Measurements from ENCODE around the gene ZBTB46. TPM values are rescaled to one million over a fixed set of nuclear protein-coding genes. Genes with fewer than 3 reads are reported as not detected.

Gene ZBTB46
- total and polyA plus RNA-seq, 7 donors = 0.23 to 5.3 (median 3.6) TPM

GRCh38 chr20:63860325-63861051 is 29.4 kb upstream of the ZBTB46 start:
- Histone ChIP-seq H3K27me3 (peaks cover 12 to 37% (median 29%) of the 10 kb centered on the region in 3 donors), H3K27ac (no peak overlapping the region), H3K36me3 (peaks cover 0 to 16% (median 8%) of the 10 kb centered on the region in 4 donors), H3K9me3 (no peaks in the 10 kb centered on the region), H3K4me1 (peaks cover 4 to 33% (median 28%) of the 10 kb centered on the region in 4 donors), H3K4me3 (no peak overlapping the region)
- DNase-seq = no peak
- 70 to 77% methylated on average over 17 of the region's 17 CpGs for WGBS, 2 donors
- no peak for TF ChIP-seq EP300 (IDR thresholded peaks at IDR 0.05)
- TF ChIP-seq POLR2AphosphoS5 (IDR thresholded peaks at IDR 0.05) = no peak
- TF ChIP-seq POLR2A (IDR thresholded peaks at IDR 0.05) = no peak
- TF ChIP-seq, protein P1, sequence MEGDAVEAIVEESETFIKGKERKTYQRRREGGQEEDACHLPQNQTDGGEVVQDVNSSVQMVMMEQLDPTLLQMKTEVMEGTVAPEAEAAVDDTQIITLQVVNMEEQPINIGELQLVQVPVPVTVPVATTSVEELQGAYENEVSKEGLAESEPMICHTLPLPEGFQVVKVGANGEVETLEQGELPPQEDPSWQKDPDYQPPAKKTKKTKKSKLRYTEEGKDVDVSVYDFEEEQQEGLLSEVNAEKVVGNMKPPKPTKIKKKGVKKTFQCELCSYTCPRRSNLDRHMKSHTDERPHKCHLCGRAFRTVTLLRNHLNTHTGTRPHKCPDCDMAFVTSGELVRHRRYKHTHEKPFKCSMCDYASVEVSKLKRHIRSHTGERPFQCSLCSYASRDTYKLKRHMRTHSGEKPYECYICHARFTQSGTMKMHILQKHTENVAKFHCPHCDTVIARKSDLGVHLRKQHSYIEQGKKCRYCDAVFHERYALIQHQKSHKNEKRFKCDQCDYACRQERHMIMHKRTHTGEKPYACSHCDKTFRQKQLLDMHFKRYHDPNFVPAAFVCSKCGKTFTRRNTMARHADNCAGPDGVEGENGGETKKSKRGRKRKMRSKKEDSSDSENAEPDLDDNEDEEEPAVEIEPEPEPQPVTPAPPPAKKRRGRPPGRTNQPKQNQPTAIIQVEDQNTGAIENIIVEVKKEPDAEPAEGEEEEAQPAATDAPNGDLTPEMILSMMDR (IDR thresholded peaks at IDR 0.05) = no peak
- intact Hi-C loops (cut with DNase I) = loop anchor here (5.0 kb wide), 2 partner anchors 33 to 73 kb away; no protein-coding TSS in a partner anchor

DNA sequence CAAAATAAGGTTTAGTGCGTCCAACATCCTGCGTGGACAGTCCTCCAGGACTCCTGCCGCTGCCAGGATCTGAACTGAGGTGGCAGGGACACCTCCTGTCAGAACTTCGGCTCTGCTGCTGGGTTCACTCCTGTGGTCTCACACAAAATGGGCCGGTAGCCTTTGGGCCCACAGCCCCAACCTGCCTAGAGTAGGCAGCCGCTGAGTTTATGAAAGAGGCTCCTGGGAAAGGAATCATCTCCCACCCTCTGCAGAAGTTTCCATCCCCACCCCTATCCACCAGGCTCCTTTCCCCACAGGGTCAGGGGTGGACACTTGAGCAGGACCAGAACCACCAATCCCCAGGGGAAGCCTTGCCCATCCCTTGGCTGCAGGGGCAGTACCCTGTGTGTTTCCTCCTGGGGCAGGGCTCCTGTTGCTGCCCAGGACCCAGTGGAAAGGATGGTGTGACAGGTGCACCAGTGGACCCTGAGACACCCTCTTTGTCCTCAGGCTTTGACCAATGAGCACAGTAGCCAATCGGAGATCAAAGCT is 28.2 kb upstream of the ZBTB46 start:
- peaks cover 0 to 16% (median 8%) of the 10 kb centered on the region in 4 donors for H3K36me3 ChIP-seq
- intact Hi-C loops (cut with DNase I) = no loop called here
- H3K9me3 ChIP-seq = no peaks in the 10 kb centered on the region
- H3K27ac ChIP-seq = peak overlapping the region; percentile 5 to 43 (median 34)
- 43 to 52% methylated on average over 7 of the region's 7 CpGs for WGBS, 2 donors
- DNase-seq = no peak
- peaks cover 17 to 50% (median 42%) of the 10 kb centered on the region in 3 donors for H3K27me3 ChIP-seq
- H3K4me3 ChIP-seq = no peak overlapping the region
- peaks cover 0 to 41% (median 39%) of the 10 kb centered on the region in 4 donors for H3K4me1 ChIP-seq
- no peak for TF ChIP-seq POLR2AphosphoS5 (IDR thresholded peaks at IDR 0.05)
- TF ChIP-seq EP300 (IDR thresholded peaks at IDR 0.05) = no peak

- H3K36me3 ChIP-seq = peaks cover 0 to 16% (median 8%) of the 10 kb centered on the region in 4 donors
- 3 to 4% methylated on average over 12 of the region's 12 CpGs for WGBS, 2 donors
- no peak for DNase-seq
- peaks cover 17 to 56% (median 48%) of the 10 kb centered on the region in 3 donors for H3K27me3 ChIP-seq
- TF ChIP-seq POLR2A (IDR thresholded peaks at IDR 0.05) = no peak
- TF ChIP-seq, protein P1 (IDR thresholded peaks at IDR 0.05) = no peak
- TF ChIP-seq EP300 (IDR thresholded peaks at IDR 0.05) = no peak
- TF ChIP-seq POLR2AphosphoS5 (IDR thresholded peaks at IDR 0.05) = no peak
- H3K4me1 ChIP-seq = peaks cover 0 to 40% (median 39%) of the 10 kb centered on the region in 4 donors
- H3K27ac ChIP-seq = peak overlapping the region; percentile 5 to 43 (median 34)
- intact Hi-C loops (cut with DNase I) = no loop called here
- H3K9me3 ChIP-seq = no peaks in the 10 kb centered on the region
- no peak overlapping the region for H3K4me3 ChIP-seq
Observed at GRCh38 chr20:63858393-63859165, 27.5 kb upstream of the ZBTB46 start.

DNA sequence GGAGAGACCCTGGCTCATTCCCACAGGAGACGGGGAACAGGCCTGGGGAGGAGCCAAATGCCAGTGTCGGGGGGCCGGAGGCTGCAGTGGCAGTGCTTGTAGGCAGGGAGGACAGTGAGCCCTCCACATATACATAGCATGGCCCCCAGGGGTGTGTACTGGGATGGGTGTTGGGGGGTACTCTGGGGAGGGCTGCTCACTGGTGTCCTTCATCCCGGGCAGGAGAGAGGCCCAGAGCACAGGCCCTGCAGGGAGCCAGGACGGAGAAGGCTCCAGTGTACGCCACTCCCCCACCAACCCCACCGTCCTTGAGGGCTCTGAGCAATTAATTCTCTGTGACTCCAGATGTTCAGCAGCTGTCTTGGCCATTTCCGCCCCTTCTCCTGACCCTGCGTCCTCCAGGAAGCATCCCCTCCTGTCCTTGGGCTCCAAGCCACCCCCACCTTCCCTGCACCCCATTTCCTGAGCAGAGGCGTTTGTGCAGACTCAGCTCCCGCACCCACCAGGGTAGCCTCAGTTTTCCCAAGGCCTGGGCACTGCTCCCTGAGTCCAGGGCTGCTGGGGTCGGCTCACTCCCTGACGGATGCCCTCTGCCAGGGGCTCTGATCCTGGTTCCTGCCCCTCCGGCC is 26.8 kb upstream of the ZBTB46 start:
- Histone ChIP-seq H3K9me3 (no peaks in the 10 kb centered on the region), H3K4me3 (no peak overlapping the region), H3K27me3 (peaks cover 17 to 63% (median 50%) of the 10 kb centered on the region in 3 donors), H3K4me1 (peaks cover 0 to 38% (median 33%) of the 10 kb centered on the region in 4 donors), H3K27ac (peak overlapping the region; percentile 5 to 43 (median 34)), H3K36me3 (peaks cover 0 to 16% (median 8%) of the 10 kb centered on the region in 4 donors)
- intact Hi-C loops (cut with DNase I) = no loop called here
- DNase-seq = no peak
- 10 to 32% methylated on average over 14 of the region's 14 CpGs for WGBS, 2 donors
- TF ChIP-seq POLR2A (IDR thresholded peaks at IDR 0.05) (no peak), POLR2AphosphoS5 (IDR thresholded peaks at IDR 0.05) (peak in 1 of 4 donors; percentile 24)

GRCh38 chr20:63856098-63856511 is 25.0 kb upstream of the ZBTB46 start:
- Histone ChIP-seq H3K4me3 (no peak overlapping the region), H3K9me3 (no peaks in the 10 kb centered on the region), H3K27ac (no peak overlapping the region), H3K36me3 (peaks cover 0 to under 1% (median 0%) of the 10 kb centered on the region in 4 donors), H3K27me3 (peaks cover 17 to 72% (median 50%) of the 10 kb centered on the region in 3 donors), H3K4me1 (peaks cover 0 to 38% (median 33%) of the 10 kb centered on the region in 4 donors)
- WGBS, 2 donors = 23 to 66% methylated on average over 22 of the region's 22 CpGs
- intact Hi-C loops (cut with DNase I) = no loop called here
- DNase-seq = no peak
- TF ChIP-seq POLR2AphosphoS5 (IDR thresholded peaks at IDR 0.05) (no peak), POLR2A (IDR thresholded peaks at IDR 0.05) (no peak), EP300 (IDR thresholded peaks at IDR 0.05) (no peak)
- TF ChIP-seq, protein P1 (IDR thresholded peaks at IDR 0.05) = no peak

Data from sigmoid colon (tissue), 7 donors.